Gastroesophageal sphincter (tissue), 3 donors: ENCODE data around the gene IL17A.

Source experiments
- POLR2A ChIP-seq, 2 donors: fragments of 450-650 bp; IDR thresholded peaks; one replicate each; pipeline ENCODE4 v1.6.1; 2017; ENCODE audit warnings: antibody characterized with exemption in 2 of 2, mild to moderate bottlenecking in 2 of 2, moderate library complexity in 1 of 2
- POLR2AphosphoS5 ChIP-seq: sonication (generic); formaldehyde crosslinking; IDR thresholded peaks from one replicate; pipeline ENCODE4 v1.6.1; 2017; ENCODE audit warnings: antibody characterized with exemption
- TF ChIP-seq, protein P1 (sequence below), 4 experiments: fragments of 200-600 bp in 2 of 4; fragments of 450-650 bp in 2 of 4; sonication (generic) in 1 of 4; IDR thresholded peaks; one replicate each; pipeline ENCODE4 v1.5.1; 2017 to 2019; ENCODE audit warnings: antibody characterized with exemption in 4 of 4, mild to moderate bottlenecking in 2 of 4, moderate library complexity in 2 of 4

DNA sequence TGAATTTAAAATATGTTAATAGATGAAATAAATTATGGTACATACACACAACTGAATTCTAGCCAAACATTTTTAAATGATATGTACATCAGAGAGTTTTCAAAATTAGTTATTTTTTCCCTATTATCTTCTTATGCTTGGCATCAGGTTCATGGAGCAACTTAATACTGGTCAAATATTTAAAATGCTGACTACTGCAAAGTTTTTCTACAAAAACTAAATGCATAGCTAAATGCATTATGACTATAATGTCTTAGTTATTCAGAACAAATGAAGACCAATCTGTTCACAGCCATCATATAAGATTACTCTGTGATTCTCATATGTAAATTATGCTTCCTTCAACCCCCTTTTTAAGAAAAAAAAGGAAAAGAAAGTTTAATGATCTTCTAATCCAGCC is 8.2 kb upstream of the IL17A start:
- TF ChIP-seq, protein P1, sequence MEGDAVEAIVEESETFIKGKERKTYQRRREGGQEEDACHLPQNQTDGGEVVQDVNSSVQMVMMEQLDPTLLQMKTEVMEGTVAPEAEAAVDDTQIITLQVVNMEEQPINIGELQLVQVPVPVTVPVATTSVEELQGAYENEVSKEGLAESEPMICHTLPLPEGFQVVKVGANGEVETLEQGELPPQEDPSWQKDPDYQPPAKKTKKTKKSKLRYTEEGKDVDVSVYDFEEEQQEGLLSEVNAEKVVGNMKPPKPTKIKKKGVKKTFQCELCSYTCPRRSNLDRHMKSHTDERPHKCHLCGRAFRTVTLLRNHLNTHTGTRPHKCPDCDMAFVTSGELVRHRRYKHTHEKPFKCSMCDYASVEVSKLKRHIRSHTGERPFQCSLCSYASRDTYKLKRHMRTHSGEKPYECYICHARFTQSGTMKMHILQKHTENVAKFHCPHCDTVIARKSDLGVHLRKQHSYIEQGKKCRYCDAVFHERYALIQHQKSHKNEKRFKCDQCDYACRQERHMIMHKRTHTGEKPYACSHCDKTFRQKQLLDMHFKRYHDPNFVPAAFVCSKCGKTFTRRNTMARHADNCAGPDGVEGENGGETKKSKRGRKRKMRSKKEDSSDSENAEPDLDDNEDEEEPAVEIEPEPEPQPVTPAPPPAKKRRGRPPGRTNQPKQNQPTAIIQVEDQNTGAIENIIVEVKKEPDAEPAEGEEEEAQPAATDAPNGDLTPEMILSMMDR (IDR thresholded peaks at IDR 0.05), result no peak
- TF ChIP-seq POLR2A (IDR thresholded peaks at IDR 0.05) (no peak), POLR2AphosphoS5 (no peak)
